ENCODE measurements around the gene FYN. TPM values are rescaled to one million over a fixed set of nuclear protein-coding genes. Genes with fewer than 3 reads are reported as not detected.

FYN gene
- total and polyA plus RNA-seq, 5 experiments from 2014 or later = 159 to 531 (median 317) TPM

DNA sequence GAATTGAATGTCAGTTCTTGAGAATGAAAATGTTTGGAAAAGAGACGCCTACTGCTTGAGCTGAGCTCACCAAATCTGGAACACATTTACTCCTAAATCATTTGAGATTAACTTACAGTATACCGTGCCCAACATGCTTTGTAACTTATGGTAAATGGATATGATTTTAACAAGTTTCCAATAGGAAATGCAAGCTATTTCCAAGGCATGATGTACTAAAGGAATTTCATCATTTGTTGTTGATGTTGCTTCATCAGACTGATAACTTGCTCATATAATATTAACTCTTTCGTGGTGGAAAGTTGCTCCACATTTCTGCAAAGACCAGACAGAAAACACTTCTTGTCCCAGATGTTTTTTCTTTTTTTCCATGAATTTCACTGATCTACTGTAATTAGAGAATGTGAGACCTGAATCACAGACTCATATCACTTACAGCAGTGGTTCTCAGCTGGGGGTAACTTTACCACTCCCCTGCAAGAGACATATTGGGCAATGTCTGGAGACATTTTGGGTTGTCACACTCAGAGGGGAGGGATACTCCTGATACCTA, 151.0 kb downstream of the FYN start:
- POLR2A ChIA-PET = interaction anchor here (0.6 to 1.4 kb wide), 3 partner anchors 24 to 288 kb away, joined by 3 read pairs; no protein-coding TSS in a partner anchor
- Mint-ChIP-seq H3K27ac (peak overlapping the region in 9 of 10 donors; percentile 49 to 92 (median 88)), H3K9me3 (no peaks in the 10 kb centered on the region), H3K36me3 (peaks cover 0 to 38% (median 29%) of the 10 kb centered on the region in 3 donors), H3K4me1 (peaks cover 39 to 81% (median 80%) of the 10 kb centered on the region in 4 donors), H3K4me3 (peak overlapping the region in 4 of 10 donors; percentile 15 to 54 (median 33)), H3K27me3 (no peaks in the 10 kb centered on the region)
- ATAC-seq = no peak
- no peak for DNase-seq

DNA sequence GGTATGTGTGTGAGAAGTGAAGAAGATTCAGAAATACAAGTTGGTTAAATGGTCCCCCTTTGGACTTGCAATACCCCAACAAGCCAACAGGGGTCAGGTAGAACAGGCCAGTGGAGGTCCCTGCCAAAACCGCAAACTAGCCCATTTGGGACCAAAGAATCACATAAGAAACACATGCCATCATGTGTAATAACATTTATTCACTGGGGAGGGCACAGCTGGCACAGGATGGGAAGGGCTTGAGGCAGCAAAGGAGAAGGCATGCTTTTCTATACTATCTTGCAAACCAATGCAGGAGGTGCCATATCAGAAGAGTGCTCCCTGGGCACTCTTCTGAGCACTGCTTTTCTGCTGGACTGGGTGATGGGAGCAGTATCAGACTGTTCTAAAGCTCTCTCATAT, 151.5 kb downstream of the FYN start:
- Mint-ChIP-seq H3K36me3 (peaks cover 0 to 40% (median 27%) of the 10 kb centered on the region in 3 donors), H3K4me3 (peak overlapping the region in 4 of 10 donors; percentile 26 to 78 (median 42)), H3K4me1 (peaks cover 34 to 76% (median 75%) of the 10 kb centered on the region in 4 donors), H3K27ac (peak overlapping the region; percentile 41 to 92 (median 85)), H3K9me3 (no peaks in the 10 kb centered on the region), H3K27me3 (no peaks in the 10 kb centered on the region)
- DNase-seq (peak in 7 of 10 donors; percentile 32 to 66 (median 52)), ATAC-seq (peak in 1 of 2 donors; percentile 49)
- POLR2A ChIA-PET = interaction anchor here (1.2 kb wide), 1 partner anchor 24 kb away, joined by 3 read pairs; no protein-coding TSS in a partner anchor

DNA sequence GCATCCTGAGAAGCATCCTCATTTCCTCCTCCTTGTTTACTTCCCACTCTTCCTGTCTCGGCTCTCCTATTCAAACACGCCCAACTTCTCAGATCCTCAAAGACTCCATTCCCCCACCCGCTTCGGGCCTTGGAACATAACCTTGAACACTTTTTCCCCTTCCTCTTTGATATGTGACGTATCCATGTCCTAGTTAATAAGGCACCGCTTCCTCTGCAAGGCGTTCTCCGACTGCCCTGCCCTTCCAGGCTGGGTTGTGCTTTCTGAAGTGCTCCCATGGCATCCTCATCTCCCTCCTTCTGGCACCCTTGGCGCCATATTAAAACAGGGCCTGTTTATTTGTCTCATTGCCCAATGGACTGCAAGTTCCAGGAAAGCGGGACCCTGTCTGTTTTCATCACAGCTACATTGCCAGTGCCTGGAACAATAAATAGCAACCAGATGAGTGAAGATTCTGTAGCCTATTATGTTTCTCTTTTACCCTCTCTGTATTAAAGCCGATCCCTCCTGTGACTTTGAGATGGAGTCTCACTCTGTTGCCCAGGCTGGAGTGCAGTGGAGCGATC, 152.2 kb downstream of the FYN start:
- Mint-ChIP-seq H3K27ac (peak overlapping the region in 9 of 10 donors; percentile 31 to 92 (median 82)), H3K9me3 (no peaks in the 10 kb centered on the region), H3K27me3 (no peaks in the 10 kb centered on the region), H3K4me1 (peaks cover 30 to 74% (median 68%) of the 10 kb centered on the region in 4 donors), H3K4me3 (peak overlapping the region in 2 of 10 donors; percentile 41 to 50), H3K36me3 (peaks cover 0 to 42% (median 21%) of the 10 kb centered on the region in 3 donors)
- ATAC-seq = no peak
- POLR2A ChIA-PET = no interaction called here
- no peak for DNase-seq

DNA sequence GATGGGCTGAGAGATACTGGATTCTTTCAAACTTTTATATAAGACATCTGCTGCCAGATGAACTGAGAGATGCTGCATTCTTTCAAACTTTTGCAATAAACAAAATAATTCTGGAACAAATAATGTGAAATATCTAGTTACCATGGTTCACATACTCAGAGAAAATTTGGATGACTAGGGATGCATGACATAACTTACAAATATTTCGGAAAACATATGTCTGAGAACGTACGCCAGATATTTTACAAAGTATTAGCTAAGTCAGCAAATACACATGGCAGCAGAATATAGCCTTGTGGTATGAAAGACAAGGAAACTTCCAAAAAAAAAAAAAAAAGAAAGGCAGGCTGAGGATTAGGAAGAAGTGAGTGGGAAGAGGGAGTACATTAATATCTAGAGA, 154.3 kb downstream of the FYN start:
- no peak for DNase-seq
- POLR2A ChIA-PET = interaction anchor here (0.6 to 1.3 kb wide), 3 partner anchors 8 to 45 kb away, joined by 3 to 4 read pairs (median 3); no protein-coding TSS in a partner anchor
- no peaks in the 10 kb centered on the region for H3K9me3 Mint-ChIP-seq
- peaks cover 0 to 58% (median 29%) of the 10 kb centered on the region in 3 donors for H3K36me3 Mint-ChIP-seq
- H3K4me1 Mint-ChIP-seq = peaks cover 25 to 72% (median 66%) of the 10 kb centered on the region in 4 donors
- H3K27ac Mint-ChIP-seq = peak overlapping the region in 9 of 10 donors; percentile 11 to 78 (median 66)
- no peak for ATAC-seq
- no peak overlapping the region for H3K4me3 Mint-ChIP-seq
- no peaks in the 10 kb centered on the region for H3K27me3 Mint-ChIP-seq

DNA sequence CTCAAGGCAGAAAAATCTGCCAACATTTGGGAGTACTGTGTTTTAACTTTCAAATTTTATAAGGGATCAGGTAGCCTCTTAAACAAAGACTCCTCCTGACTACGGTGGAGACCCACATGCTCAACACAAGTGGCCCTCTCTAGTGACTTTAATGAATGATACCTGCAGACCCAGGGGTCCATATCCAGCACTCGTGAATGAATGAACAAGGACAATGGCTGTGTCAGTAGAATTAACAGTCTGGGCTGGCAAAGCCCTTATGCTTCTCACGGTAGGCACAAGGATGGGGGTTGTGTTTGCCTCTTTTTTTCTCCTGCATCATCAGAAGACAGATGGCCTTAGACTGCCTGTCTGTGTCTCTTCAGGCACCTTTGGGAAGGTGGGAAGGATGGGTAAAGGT, 154.9 kb downstream of the FYN start:
- peaks cover 25 to 71% (median 61%) of the 10 kb centered on the region in 4 donors for H3K4me1 Mint-ChIP-seq
- POLR2A ChIA-PET = no interaction called here

DNA sequence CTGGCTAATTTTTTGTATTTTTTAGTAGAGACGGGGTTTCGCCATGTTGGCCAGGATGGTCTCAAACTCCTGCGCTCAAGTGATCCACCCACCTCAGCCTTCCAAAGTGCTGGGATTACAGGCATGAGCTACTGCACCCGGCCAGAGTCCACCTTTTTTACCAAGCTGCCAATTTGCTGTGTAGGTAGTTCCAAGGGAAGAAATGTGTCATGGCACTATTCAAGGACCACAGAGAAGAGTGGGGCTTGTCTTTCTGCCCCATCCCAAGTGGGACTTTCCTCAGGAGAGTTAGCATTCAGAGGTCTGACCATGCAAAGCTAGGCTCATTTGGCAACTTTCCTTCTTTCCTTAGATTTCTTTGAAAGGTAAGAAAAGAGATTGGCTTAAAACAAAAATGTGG, 155.6 kb downstream of the FYN start:
- no peaks in the 10 kb centered on the region for H3K27me3 Mint-ChIP-seq
- peak overlapping the region in 5 of 10 donors; percentile 25 to 88 (median 51) for H3K27ac Mint-ChIP-seq
- peaks cover 0 to 72% (median 30%) of the 10 kb centered on the region in 3 donors for H3K36me3 Mint-ChIP-seq
- H3K9me3 Mint-ChIP-seq = no peaks in the 10 kb centered on the region
- peaks cover 22 to 71% (median 57%) of the 10 kb centered on the region in 4 donors for H3K4me1 Mint-ChIP-seq
- ATAC-seq (no peak), DNase-seq (no peak)
- POLR2A ChIA-PET = interaction anchor here (1.0 kb wide), 1 partner anchor 19 kb away, joined by 3 read pairs; no protein-coding TSS in a partner anchor
- no peak overlapping the region for H3K4me3 Mint-ChIP-seq

More for the DNA sequence above, 154.9 kb downstream of the FYN start:
- no peak for ATAC-seq
- Mint-ChIP-seq H3K27ac (peak overlapping the region; percentile 43 to 82 (median 74)), H3K27me3 (no peaks in the 10 kb centered on the region), H3K36me3 (peaks cover 0 to 65% (median 30%) of the 10 kb centered on the region in 3 donors), H3K4me3 (no peak overlapping the region), H3K9me3 (no peaks in the 10 kb centered on the region)
- no peak for DNase-seq

DNA sequence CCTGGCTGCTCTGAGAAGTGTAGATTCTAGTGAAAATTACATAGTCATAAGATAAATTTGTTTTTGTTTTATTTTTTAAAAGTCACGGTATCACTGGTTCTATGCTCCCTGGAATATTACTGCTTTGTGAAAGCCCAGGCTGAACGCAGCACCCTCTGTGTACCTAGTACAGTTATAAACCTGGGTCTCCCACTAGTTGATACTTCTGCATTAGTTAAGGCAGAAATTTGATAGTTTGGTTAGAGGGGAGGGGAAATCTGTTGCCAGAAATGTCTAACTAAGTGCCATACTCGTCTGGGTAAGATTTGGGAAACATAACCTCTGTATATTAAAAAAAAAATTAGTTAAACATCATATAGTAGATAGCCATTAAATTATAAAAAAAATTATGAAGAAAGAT, 156.9 kb downstream of the FYN start:
- H3K4me1 Mint-ChIP-seq = peaks cover 19 to 72% (median 57%) of the 10 kb centered on the region in 4 donors
- POLR2A ChIA-PET = interaction anchor here (0.7 kb wide), 1 partner anchor 127 kb away, joined by 4 read pairs; no protein-coding TSS in a partner anchor
- no peaks in the 10 kb centered on the region for H3K27me3 Mint-ChIP-seq
- peaks cover 0 to 85% (median 25%) of the 10 kb centered on the region in 3 donors for H3K36me3 Mint-ChIP-seq
- no peak overlapping the region for H3K4me3 Mint-ChIP-seq
- peak overlapping the region in 9 of 10 donors; percentile 1 to 88 (median 63) for H3K27ac Mint-ChIP-seq
- DNase-seq = no peak
- no peak for ATAC-seq
- H3K9me3 Mint-ChIP-seq = no peaks in the 10 kb centered on the region

DNA sequence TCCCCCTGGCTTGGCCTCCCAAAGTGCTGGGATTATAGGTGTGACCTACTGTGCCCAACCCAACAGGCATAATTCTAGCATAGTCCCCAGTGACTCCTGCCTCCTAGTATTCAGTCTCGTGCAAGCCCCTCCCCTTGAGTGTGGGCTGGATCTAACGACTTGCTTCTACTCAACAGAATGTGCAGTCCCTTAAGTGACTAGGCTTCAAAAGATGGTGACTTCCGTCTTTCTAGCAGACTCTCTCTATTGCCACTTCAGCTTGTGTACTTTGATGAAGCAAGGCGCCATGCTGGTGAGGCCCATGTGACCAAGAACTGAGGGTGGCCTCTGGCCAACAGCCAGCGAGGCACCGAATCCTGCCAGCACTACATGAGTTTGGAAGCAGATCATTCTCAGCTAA, 157.9 kb downstream of the FYN start:
- peak; percentile 80 to 96 for ATAC-seq
- Mint-ChIP-seq H3K4me1 (peaks cover 16 to 74% (median 57%) of the 10 kb centered on the region in 4 donors), H3K36me3 (peaks cover 0 to 82% (median 24%) of the 10 kb centered on the region in 3 donors), H3K9me3 (no peaks in the 10 kb centered on the region), H3K27me3 (no peaks in the 10 kb centered on the region), H3K27ac (peak overlapping the region; percentile 75 to 97 (median 90)), H3K4me3 (peak overlapping the region in 9 of 10 donors; percentile 37 to 70 (median 61))
- peak in 6 of 10 donors; percentile 35 to 65 (median 48) for DNase-seq
- POLR2A ChIA-PET = interaction anchor here (0.7 kb wide), 1 partner anchor 52 kb away, joined by 3 read pairs; no protein-coding TSS in a partner anchor

DNA sequence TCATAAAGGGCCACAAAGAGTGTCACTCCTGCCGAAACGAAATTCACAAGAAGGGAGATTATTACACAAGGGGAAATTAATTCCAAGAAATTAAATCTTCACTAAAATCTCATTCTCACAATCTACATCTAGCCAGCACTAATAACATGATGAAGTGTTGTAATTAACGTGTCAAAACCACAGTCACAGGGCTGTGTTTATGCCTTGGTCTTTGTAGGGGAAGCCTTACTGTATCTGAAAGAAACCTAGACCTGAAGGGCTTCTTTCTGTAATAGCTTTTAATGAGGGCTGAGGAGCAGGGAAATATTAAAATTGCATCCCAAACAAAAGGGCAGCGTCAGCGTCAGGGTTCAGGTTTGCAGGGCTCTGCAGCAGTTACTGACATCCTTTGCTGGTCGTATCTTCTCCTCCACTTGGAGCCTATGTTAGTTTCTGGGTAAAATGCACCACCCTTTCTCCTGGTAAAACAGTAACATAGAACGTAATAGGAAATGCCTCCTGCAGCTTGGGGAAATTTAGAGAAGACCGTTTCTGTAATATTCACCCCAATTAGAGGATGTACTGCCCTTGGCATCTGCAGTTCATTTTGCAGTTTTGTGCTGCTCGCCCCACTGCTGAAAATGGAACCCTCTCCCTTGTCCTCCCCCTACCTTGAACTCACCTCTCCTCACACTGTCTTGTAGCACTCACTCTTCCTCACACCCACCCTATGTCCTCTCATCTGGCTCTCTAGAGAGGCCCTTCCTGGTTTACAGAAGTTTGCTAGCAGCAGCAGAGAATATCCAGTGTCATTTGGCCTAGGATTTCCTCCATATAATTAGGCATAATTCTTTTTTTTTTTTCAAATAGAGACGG, 158.6 kb downstream of the FYN start:
- DNase-seq = no peak

DNA sequence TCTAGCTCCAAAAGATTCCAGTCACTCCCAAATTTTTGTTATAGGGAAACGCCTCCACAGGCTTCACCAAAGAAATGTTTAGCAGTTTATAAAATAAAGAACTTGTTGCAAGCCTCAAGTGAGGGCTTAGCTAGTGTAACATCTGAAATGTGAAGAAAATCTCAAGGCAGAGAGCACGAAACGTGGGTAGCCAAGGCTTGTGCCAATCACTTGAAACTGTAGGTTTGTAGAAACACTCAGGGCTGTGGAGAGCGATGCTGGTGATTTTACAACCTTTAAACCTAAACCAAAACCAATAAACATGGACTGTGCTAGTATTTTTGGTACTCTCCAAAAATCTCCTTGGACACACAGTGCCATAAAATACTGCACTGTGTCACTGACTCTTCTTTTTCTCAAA, 159.4 kb downstream of the FYN start:
- H3K4me1 Mint-ChIP-seq = peaks cover 18 to 75% (median 58%) of the 10 kb centered on the region in 4 donors
- POLR2A ChIA-PET = interaction anchor here (1.1 to 1.3 kb wide), 2 partner anchors 11 to 283 kb away, joined by 3 to 4 read pairs; no protein-coding TSS in a partner anchor
- no peaks in the 10 kb centered on the region for H3K9me3 Mint-ChIP-seq
- ATAC-seq = no peak
- H3K27me3 Mint-ChIP-seq = no peaks in the 10 kb centered on the region
- peak overlapping the region in 2 of 10 donors; percentile 36 to 43 for H3K4me3 Mint-ChIP-seq
- H3K36me3 Mint-ChIP-seq = peaks cover 0 to 68% (median 20%) of the 10 kb centered on the region in 3 donors
- DNase-seq = no peak
- peak overlapping the region; percentile 15 to 97 (median 89) for H3K27ac Mint-ChIP-seq

More for the DNA sequence above, 158.6 kb downstream of the FYN start:
- Mint-ChIP-seq H3K36me3 (peaks cover 0 to 75% (median 23%) of the 10 kb centered on the region in 3 donors), H3K9me3 (no peaks in the 10 kb centered on the region), H3K4me1 (peaks cover 20 to 76% (median 60%) of the 10 kb centered on the region in 4 donors), H3K27me3 (no peaks in the 10 kb centered on the region), H3K27ac (peak overlapping the region; percentile 75 to 97 (median 92)), H3K4me3 (peak overlapping the region in 9 of 10 donors; percentile 28 to 70 (median 43))
- no peak for ATAC-seq
- POLR2A ChIA-PET = interaction anchor here (0.7 to 1.3 kb wide), 3 partner anchors 10 to 282 kb away, joined by 3 to 4 read pairs (median 3); no protein-coding TSS in a partner anchor

DNA sequence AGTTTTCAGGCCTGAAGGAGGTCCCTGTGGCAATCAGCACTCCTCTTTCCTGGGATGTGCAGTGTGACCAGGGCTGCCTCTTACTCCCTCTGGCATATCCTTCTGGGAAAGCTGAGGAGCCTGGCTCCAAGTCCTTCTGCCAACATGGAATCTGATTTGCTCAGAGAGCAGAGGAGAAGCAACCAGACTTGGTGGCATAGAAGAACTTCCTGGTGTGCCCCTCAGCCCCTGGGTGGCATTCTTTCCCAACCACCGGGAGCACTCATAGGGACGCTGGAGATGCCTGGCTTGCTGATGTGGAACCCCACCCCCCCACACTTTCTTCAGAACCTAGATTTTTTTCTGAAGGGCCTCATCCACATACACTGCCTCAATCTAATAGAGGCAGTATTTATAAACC, 160.0 kb downstream of the FYN start:
- ATAC-seq (no peak), DNase-seq (no peak)
- POLR2A ChIA-PET = interaction anchor here (1.1 to 1.3 kb wide), 2 partner anchors 11 to 283 kb away, joined by 3 to 4 read pairs; no protein-coding TSS in a partner anchor
- Mint-ChIP-seq H3K4me1 (peaks cover 18 to 70% (median 52%) of the 10 kb centered on the region in 4 donors), H3K27me3 (no peaks in the 10 kb centered on the region), H3K4me3 (peak overlapping the region in 1 of 10 donors; percentile 36), H3K9me3 (no peaks in the 10 kb centered on the region), H3K27ac (peak overlapping the region; percentile 47 to 97 (median 80)), H3K36me3 (peaks cover 0 to 62% (median 19%) of the 10 kb centered on the region in 3 donors)
